ENCODE measurements around the gene DPEP2.
A peak's percentile ranks its signal among the peaks of the same experiment; 100 is the strongest.

DPEP2 gene

DNA sequence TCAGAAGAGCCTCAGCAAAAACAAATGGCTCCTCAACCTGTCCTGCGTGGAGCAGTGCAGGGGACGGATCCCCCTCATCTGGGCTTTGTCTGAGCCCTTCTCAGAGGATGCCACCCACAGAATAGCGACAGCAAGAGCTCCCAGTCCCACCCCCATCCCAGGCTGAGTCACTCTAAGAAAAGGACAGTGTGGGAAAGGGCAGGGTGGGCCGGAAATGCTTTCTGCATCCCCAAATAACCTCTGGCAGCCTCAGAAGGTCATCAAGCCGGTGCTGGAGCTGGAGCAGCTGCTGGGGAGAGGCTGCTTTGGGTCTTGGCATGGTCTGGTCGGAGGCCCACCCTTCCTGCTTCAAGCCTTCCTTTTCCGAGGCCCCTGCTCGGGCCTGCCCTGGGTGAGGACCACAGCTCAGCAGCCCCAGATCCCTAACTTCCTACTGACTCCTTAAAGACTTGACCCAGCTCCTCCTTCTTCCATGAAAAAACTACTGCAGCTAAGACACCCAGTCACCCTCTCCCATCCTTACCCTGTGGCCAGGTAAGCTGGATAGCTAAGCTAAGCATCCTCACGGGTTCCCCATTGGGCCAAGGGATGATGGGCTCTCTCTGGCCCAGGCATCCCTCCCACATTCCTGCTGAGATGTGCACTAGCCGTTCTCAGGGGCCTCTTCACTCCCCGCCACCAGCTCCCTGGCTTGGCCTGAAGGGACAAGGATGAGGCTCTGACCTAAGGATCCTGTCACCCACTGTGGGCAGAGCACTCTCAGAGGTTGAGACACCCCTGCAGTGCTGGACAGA lies 39.6 kb downstream of the DPEP2 start:
- DNase-seq (ENCODE audit: low read depth in 2 of 2, low spot score in 1 of 2) = no peak

DNA sequence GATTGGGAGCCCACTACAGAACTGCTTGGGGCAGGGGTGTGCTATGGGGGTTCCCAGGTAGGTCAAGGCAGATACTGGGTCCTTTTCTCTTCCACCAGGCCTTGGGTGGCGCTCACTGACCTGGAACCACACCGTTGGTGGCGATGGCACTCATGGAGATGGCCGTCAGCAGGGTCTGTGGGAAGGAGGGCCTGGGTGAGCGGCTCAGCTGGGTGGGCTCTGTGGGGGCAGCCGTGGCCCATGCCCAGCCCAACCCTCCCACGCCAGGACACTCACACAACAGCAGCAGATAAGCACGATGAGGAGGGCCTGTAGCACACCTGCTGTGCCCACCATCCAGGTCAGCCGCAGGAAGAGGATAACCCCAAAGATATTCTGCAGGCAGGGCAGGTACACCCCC lies 41.7 kb downstream of the DPEP2 start:
- no peak for DNase-seq (ENCODE audit: low read depth in 2 of 2, low spot score in 1 of 2)

DNA sequence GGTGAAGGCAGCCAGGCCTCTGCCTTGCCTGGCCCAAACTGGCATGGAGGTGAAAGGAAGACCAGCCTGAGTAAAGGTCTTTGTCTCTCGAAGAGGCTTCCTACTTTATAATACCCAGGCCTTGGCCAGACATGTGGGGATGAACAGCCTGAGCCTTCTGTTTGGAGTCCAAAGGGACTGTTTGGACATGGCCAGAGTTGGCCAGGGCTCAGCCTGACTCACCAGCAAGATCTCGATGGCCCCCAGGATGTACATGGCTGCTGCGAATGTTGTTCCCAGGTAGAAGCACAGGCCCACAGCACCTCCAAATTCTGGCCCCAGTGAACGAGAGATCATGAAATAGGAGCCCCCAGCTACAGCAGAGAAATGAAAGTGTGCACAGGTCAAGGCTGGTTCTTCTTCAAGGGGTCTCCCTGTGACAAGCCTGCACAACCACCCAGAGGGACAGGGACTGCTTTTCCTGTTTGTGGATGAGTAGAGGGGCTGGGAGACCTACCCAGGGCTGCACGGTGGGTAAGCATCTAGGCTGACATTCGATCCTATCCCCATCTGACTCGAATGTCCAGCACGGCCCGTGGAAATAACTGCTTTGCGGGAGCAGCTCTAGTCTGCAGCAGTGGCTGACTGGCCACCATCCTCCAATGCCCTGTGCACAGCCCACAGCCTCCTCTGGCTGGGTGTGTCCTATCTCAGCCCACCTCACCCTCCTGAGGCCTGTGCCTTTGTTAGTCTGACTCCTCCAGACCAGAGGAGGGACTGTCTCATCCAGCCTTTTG lies 44.7 kb downstream of the DPEP2 start:
- no peak for DNase-seq (ENCODE audit: low read depth in 2 of 2, low spot score in 1 of 2)

GRCh38 chr16:67953641-67954375 lies 45.5 kb downstream of the DPEP2 start:
- no peak for DNase-seq (ENCODE audit: low read depth in 2 of 2, low spot score in 1 of 2)

DNA sequence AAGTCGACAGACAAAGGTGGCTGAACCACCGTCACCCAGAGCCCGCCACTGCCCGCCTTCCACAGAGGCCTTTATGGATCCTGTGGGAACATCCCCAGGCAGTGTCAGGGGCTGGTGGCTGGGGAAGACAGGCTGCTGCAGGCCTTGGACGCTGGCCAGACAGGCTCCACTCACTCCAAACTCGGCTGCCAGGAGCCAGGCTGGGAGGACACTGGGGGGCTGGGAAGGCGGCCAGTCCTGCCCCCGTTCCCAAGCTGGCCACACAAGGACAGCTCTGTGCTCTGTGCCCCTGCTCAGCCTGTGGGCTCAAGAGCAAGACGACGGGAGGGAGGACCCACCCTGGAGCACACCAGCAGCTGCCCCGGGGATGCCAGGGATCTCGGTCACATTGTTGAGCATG lies 47.8 kb downstream of the DPEP2 start:
- no peak for DNase-seq (ENCODE audit: low read depth in 2 of 2, low spot score in 1 of 2)

- DNase-seq (ENCODE audit: low read depth in 2 of 2, low spot score in 1 of 2) = no peak
Measured at GRCh38 chr16:67950335-67950843, 48.9 kb downstream of the DPEP2 start.

- DNase-seq (ENCODE audit: low read depth in 2 of 2, low spot score in 1 of 2) = no peak
Measured at GRCh38 chr16:67949645-67950044, 49.6 kb downstream of the DPEP2 start.

DNA sequence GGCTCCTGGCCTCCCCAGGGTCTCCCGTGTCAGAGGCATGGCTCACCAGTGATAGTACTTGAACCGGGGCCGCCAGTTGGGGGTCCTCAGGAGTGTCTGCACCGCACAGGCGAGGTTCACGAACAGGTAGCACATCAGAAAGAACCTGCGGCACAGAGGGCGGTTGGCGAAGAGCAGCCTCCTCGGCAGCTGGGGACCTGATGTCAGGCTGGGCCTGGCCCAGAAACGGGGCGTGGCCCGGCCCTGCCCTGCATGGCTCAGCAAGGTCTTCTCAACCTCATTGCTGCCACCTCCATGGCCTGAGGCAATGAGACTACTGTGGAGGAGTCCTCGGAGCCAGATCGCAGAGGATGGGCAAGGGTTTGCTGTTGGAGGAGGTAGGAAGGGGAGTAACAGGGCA lies 51.3 kb downstream of the DPEP2 start:
- no peak for DNase-seq (ENCODE audit: low read depth in 2 of 2, low spot score in 1 of 2)

DNA sequence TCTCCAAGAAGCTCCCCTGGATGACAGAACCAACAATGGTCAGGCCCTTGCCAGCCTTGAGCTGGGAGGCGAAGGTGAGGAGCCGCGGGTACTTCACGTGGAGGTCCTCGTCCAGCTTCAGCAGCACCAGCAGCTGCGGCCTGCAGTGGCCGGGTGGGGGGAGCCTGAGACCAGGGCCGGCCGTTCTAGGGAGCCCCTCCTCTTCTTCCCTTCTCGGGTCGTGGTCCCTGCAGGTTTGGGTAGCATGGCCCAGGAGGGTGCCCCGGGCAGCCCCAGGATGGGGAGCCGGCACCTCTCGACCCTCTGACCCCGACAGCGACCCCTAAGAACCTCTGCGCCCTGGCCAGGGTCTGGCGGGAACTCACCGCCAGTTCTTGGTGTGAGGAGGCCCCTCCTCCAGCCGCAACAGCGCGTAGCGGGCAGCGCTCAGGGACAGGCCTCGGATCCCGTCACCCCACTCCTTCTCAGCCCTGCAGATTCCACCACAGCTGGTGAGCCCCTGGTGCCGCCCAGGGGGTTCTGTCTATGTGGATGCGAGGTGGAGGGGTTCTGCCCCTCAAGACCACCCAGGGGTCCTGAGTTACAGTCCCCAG lies 52.2 kb downstream of the DPEP2 start:
- DNase-seq (ENCODE audit: low read depth in 2 of 2, low spot score in 1 of 2) = no peak

- DNase-seq (ENCODE audit: low read depth in 2 of 2, low spot score in 1 of 2) = no peak
Measured at GRCh38 chr16:67946128-67946569, 53.1 kb downstream of the DPEP2 start.

DNA sequence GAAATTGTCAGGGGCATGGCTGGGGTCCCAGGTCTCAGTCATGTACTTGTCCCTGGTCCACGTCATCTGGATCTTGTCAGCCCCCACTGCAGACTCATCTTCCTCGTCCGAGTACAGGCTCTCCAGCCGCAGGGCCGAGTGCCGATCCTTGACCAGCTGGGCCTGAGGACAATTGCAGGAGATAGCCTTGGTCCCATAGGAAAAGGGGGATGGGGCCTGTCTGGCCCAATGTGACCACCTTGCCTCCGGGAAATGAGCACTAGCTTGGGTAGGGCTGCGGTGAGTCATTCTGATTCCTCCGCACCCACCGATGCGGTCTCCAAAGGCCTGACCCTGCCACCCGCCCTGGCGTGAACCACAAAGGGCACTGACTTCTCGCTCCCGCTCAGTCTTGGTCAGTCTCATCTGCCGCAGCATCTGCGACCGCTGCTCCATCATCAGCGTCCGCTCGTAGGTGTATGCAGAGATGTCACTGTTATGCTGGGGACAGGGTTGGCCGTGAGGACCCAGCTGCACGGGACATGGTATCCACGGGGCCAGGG lies 53.8 kb downstream of the DPEP2 start:
- DNase-seq (ENCODE audit: low read depth in 2 of 2, low spot score in 1 of 2) = no peak

GRCh38 chr16:67944690-67945391 lies 54.4 kb downstream of the DPEP2 start:
- no peak for DNase-seq (ENCODE audit: low read depth in 2 of 2, low spot score in 1 of 2)

- no peak for DNase-seq (ENCODE audit: low read depth in 2 of 2, low spot score in 1 of 2)
Measured at GRCh38 chr16:67943619-67944504, 55.4 kb downstream of the DPEP2 start, which contains the start of gene LCAT. Gene LCAT (minus strand): TSS chr16:67944120. CDS start chr16:67944101, 19 bp downstream.

DNA sequence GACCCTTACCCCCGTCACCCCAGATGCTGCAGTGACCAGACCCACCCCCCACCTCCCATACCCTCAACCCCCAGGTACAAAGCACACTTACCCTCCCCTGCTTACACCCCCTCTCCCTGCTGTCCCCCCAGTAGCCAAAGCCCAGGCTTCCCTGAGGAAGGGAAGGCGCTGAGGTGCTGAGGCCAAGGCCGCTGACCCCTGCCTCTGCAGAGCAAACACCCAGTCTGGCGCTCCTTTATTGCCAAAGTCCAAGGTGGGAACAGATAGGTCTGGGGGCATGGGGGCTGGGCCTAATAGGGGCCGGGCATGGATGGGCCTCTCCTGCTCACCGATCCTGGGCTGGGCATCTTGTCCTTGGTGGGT lies 56.0 kb downstream of the DPEP2 start:
- DNase-seq (ENCODE audit: low read depth in 2 of 2, low spot score in 1 of 2) = no peak

- no peak for DNase-seq (ENCODE audit: low read depth in 2 of 2, low spot score in 1 of 2)
Measured at GRCh38 chr16:67942510-67943255, 56.6 kb downstream of the DPEP2 start.

GRCh38 chr16:67942200-67942509 lies 57.1 kb downstream of the DPEP2 start:
- DNase-seq (ENCODE audit: low read depth in 2 of 2, low spot score in 1 of 2) = peak in 1 of 2 donors; percentile 10

GRCh38 chr16:67941469-67942199 lies 57.6 kb downstream of the DPEP2 start:
- no peak for DNase-seq (ENCODE audit: low read depth in 2 of 2, low spot score in 1 of 2)

All from stimulated activated CD8-positive, alpha-beta memory T cell treated with anti-CD3 and anti-CD28 coated beads, Interleukin-4, amount 100 ng/mL, for 1 hour (primary cell).